Stimulated activated CD8-positive, alpha-beta memory T cell treated with anti-CD3 and anti-CD28 coated beads, Interleukin-2, amount 100 ng/mL, for 48 hours (primary cell): ENCODE data around the gene RGS3.

Experiments used
- DNase-seq, 2 donors: peaks; one replicate each; pipeline ENCODE4 v3.0.0-alpha.2; 2020; ENCODE audit warnings: low read depth in 2 of 2

RGS3 gene

GRCh38 chr9:113570749-113571711 is 107.5 kb downstream of the RGS3 start:
- DNase-seq: no peak

- no peak for DNase-seq
Measured at GRCh38 chr9:113572076-113572861, 108.7 kb downstream of the RGS3 start.

- DNase-seq: no peak
Measured at GRCh38 chr9:113573046-113573958, 109.8 kb downstream of the RGS3 start.

- DNase-seq: no peak
Measured at GRCh38 chr9:113573959-113574352, 110.4 kb downstream of the RGS3 start.

- no peak for DNase-seq
Measured at GRCh38 chr9:113574441-113575262, 111.1 kb downstream of the RGS3 start.

GRCh38 chr9:113577525-113578261 is 114.2 kb downstream of the RGS3 start:
- DNase-seq: no peak

- no peak for DNase-seq
Measured at GRCh38 chr9:113578279-113578865, 114.8 kb downstream of the RGS3 start.

- DNase-seq: peak; percentile 71 to 82
Measured at GRCh38 chr9:113578882-113579282, 115.4 kb downstream of the RGS3 start.

- DNase-seq: no peak
Measured at GRCh38 chr9:113579283-113580040, 115.9 kb downstream of the RGS3 start.

- DNase-seq: peak; percentile 48 to 68
Measured at GRCh38 chr9:113580041-113580953, 116.8 kb downstream of the RGS3 start.

GRCh38 chr9:113580954-113581311 is 117.4 kb downstream of the RGS3 start:
- DNase-seq: no peak

GRCh38 chr9:113581865-113582697 is 118.6 kb downstream of the RGS3 start:
- DNase-seq: peak; percentile 59 to 66

- no peak for DNase-seq
Measured at GRCh38 chr9:113582698-113583200, 119.2 kb downstream of the RGS3 start.

- DNase-seq: no peak
Measured at GRCh38 chr9:113583511-113584427, 120.2 kb downstream of the RGS3 start.

- DNase-seq: no peak
Measured at GRCh38 chr9:113584428-113585084, 121.0 kb downstream of the RGS3 start.
